K562 (cell line): Measurements from ENCODE around the gene MID1IP1. TPM values are rescaled to one million over a fixed set of nuclear protein-coding genes. Genes with fewer than 3 reads are reported as not detected.

Experiments
- ATAC-seq: fragments of 200-7000 bp; cut with Tn5 transposase; 3 replicates; pipeline ENCODE4 v1.9.1; 2020; ENCODE audit warnings: moderate library complexity
- BruUV-seq: library from RNA; stranded (reverse); fragments of 400-500 nt; replicated peaks from 2 replicates; lab custom pipeline; 2021; lab: Mats Ljungman, UMichigan
- CTCF ChIA-PET: fragments of 300-600 bp; formaldehyde crosslinking; extraction: SDS; loops from one replicate; lab custom pipeline; 2021; ENCODE audit warnings: low intra/inter-chr PET ratio; lab: Yijun Ruan, JAX
- POLR2A ChIA-PET: fragments of 300-600, 350-650 bp; sonication (Branson Sonifier 250); formaldehyde crosslinking; extraction: SDS; loops from one replicate; lab custom pipeline; 2021; ENCODE audit warnings: antibody characterized with exemption, inconsistent platforms; lab: Yijun Ruan, JAX
- DNase-seq, 4 experiments: peaks; one replicate each; pipeline versions ENCODE4 v3.0.0 to v3.0.0-alpha.2; 2011 to 2018; ENCODE audit warnings: low spot score in 3 of 4, mixed read lengths in 3 of 4; ENCODE audit errors: extremely low read depth in 1 of 4
- FAIRE-seq: peaks from 2 replicates; lab custom pipeline; 2011; peaks lifted over from hg19 to GRCh38; lab: Jason Lieb, UNC
- H2AFZ ChIP-seq: 2 replicates; pipeline ENCODE4 v1.6.0; 2011; ENCODE audit warnings: low read depth, low read length, control low read depth, inconsistent platforms
- H3K27ac ChIP-seq: fragments of 200-600 bp; 3 replicates; pipeline ENCODE4 v1.8.0; 2011; ENCODE audit warnings: low read depth, mild to moderate bottlenecking, control low read depth, inconsistent platforms, low read length, moderate library complexity, mixed read lengths; ENCODE audit errors: extremely low read depth
- H3K27me3 ChIP-seq, 2 experiments: fragments of 300-600 bp in 1 of 2; 2 replicates in 1 of 2; 3 replicates in 1 of 2; pipeline versions ENCODE4 v1.6.0 to v1.8.0; 2011; ENCODE audit warnings: inconsistent platforms in 2 of 2, low read length in 2 of 2, mild to moderate bottlenecking in 1 of 2, mixed read lengths in 1 of 2, moderate library complexity in 1 of 2; ENCODE audit not compliant: control insufficient read depth in 2 of 2, insufficient read depth in 2 of 2
- H3K36me3 ChIP-seq: fragments of 300-600 bp; 3 replicates; pipeline ENCODE4 v1.8.0; 2011; ENCODE audit warnings: mild to moderate bottlenecking, low read length, inconsistent platforms; ENCODE audit not compliant: control insufficient read depth, insufficient read depth
- H3K4me1 ChIP-seq, 2 experiments: fragments of 200-600 bp in 1 of 2; replicated peaks in 1 of 2; 2 replicates in 1 of 2; 3 replicates in 1 of 2; pipeline versions ENCODE4 v1.5.1 to v1.8.0; 2011; ENCODE audit warnings: inconsistent platforms in 2 of 2, low read length in 2 of 2, mild to moderate bottlenecking in 1 of 2, mixed read lengths in 1 of 2, moderate library complexity in 1 of 2; ENCODE audit not compliant: control insufficient read depth in 2 of 2, insufficient read depth in 2 of 2
- H3K4me2 ChIP-seq: 2 replicates; pipeline ENCODE4 v1.6.1; 2011; ENCODE audit warnings: low read length, control low read depth, inconsistent platforms, mixed read lengths; ENCODE audit not compliant: insufficient read depth
- H3K4me3 ChIP-seq: fragments of 200-600 bp; sonication (generic), shearing (Covaris generic); 2 replicates; pipeline ENCODE4 v1.5.1; 2016; ENCODE audit warnings: control low read depth, inconsistent platforms
- H3K79me2 ChIP-seq: fragments of 200-600 bp; 3 replicates; pipeline ENCODE4 v1.8.0; 2011; ENCODE audit warnings: low read length, inconsistent platforms; ENCODE audit not compliant: control insufficient read depth, insufficient read depth
- H3K9ac ChIP-seq, 2 experiments: 2 replicates each; pipeline versions ENCODE4 v1.6.0 to v1.6.1; 2011; ENCODE audit warnings: low read depth in 2 of 2, low read length in 2 of 2, control low read depth in 1 of 2, inconsistent platforms in 1 of 2, mild to moderate bottlenecking in 1 of 2, mixed read lengths in 1 of 2; ENCODE audit not compliant: insufficient read depth in 1 of 2
- H3K9me1 ChIP-seq: one replicate; pipeline ENCODE4 v1.6.0; 2011; ENCODE audit warnings: inconsistent platforms, mild to moderate bottlenecking, low read length, moderate library complexity; ENCODE audit not compliant: control insufficient read depth, insufficient read depth
- H3K9me3 ChIP-seq: replicated peaks from 2 replicates; pipeline ENCODE4 v1.5.1; 2011; ENCODE audit warnings: low read depth, low read length, inconsistent platforms; ENCODE audit not compliant: control insufficient read depth, insufficient read depth
- H4K20me1 ChIP-seq: replicated peaks from 2 replicates; pipeline ENCODE4 v1.6.1; 2011; ENCODE audit warnings: low read length, inconsistent platforms, mixed read lengths; ENCODE audit not compliant: control insufficient read depth, insufficient read depth
- AFF1 ChIP-seq, 2 experiments: fragments of 450-650 bp; IDR thresholded peaks; 2 replicates each; pipeline ENCODE4 v1.6.1; 2018; ENCODE audit warnings: mild to moderate bottlenecking in 2 of 2, low read depth in 1 of 2; ENCODE audit not compliant: partially characterized antibody in 2 of 2
- CHD1 ChIP-seq: fragments of 200-600 bp; sonication (generic); IDR thresholded peaks from one replicate; pipeline ENCODE4 v1.6.1; 2012; ENCODE audit warnings: mild to moderate bottlenecking, moderate library complexity, low read length, inconsistent platforms
- E2F3 ChIP-seq: fragments of 250-450 bp; sonication (Bioruptor Pico); IDR thresholded peaks from 2 replicates; pipeline ENCODE4 v1.4.0; 2020; ENCODE audit warnings: mild to moderate bottlenecking
- MYNN ChIP-seq, 2 experiments: sonication (generic); formaldehyde crosslinking in 1 of 2; IDR thresholded peaks; 2 replicates each; pipeline versions ENCODE4 v1.5.0 to v1.6.1; 2016 to 2020; ENCODE audit warnings: antibody characterized with exemption in 1 of 2, missing genetic modification reagents in 1 of 2
- RAD51 ChIP-seq: fragments of 450-650 bp; IDR thresholded peaks from 2 replicates; pipeline ENCODE4 v1.7.1; 2016; ENCODE audit warnings: low read depth, mild to moderate bottlenecking, borderline replicate concordance
- RB1 ChIP-seq: fragments of 450-650 bp; IDR thresholded peaks from 2 replicates; pipeline ENCODE4 v1.6.1; 2017; ENCODE audit warnings: low read depth, mild to moderate bottlenecking
- RBM15 ChIP-seq: fragments of 200-400 bp; formaldehyde crosslinking; IDR thresholded peaks from 2 replicates; pipeline ENCODE4 v1.6.1; 2018; ENCODE audit warnings: mild to moderate bottlenecking, low read length, moderate library complexity; ENCODE audit not compliant: insufficient read depth
- RBM25 ChIP-seq: fragments of 200-400 bp; formaldehyde crosslinking; IDR thresholded peaks from 2 replicates; pipeline ENCODE4 v1.6.1; 2018; ENCODE audit warnings: low read length, low read depth, moderate library complexity; ENCODE audit not compliant: severe bottlenecking
- STAG1 ChIP-seq: sonication (generic); formaldehyde crosslinking; IDR thresholded peaks from 2 replicates; pipeline ENCODE4 v1.5.0; 2020; ENCODE audit warnings: missing genetic modification reagents, borderline replicate concordance
- TEAD2 ChIP-seq: fragments of 450-650 bp; IDR thresholded peaks from 2 replicates; pipeline ENCODE4 v1.6.1; 2016; ENCODE audit warnings: missing genetic modification characterization, control low read depth, missing compliant biosample characterization
- ZBED1 ChIP-seq: IDR thresholded peaks from 2 replicates; pipeline ENCODE4 v1.6.1; 2014
- ZBTB9 ChIP-seq: fragments of 450-650 bp; formaldehyde crosslinking; IDR thresholded peaks from 2 replicates; pipeline ENCODE4 v1.4.0; 2020; ENCODE audit warnings: mild to moderate bottlenecking, moderate library complexity
- ZNF311 ChIP-seq: fragments of 250-450 bp; sonication (Bioruptor Pico); IDR thresholded peaks from 2 replicates; pipeline ENCODE4 v1.4.0; 2020; ENCODE audit warnings: mild to moderate bottlenecking, moderate library complexity
- ZNF384 ChIP-seq: IDR thresholded peaks from 2 replicates; pipeline ENCODE4 v1.6.1; 2012; ENCODE audit warnings: low read depth, low read length, improper control_type of control experiment
- ZNF518B ChIP-seq: fragments of 250-450 bp; sonication (Bioruptor Pico); IDR thresholded peaks from 2 replicates; pipeline ENCODE4 v1.5.0; 2021; ENCODE audit warnings: mild to moderate bottlenecking, moderate library complexity
- WGBS: fragments of 100-300 bp; shearing (Covaris generic); methylation state at CpG from one replicate; pipeline ENCODE4 v1.1.6; 2016; ENCODE audit warnings: low coverage, mixed read lengths; ENCODE audit not compliant: insufficient coverage; ENCODE audit errors: missing lambda C conversion rate; 5-methylcytosine and 5-hydroxymethylcytosine counted together
- in situ Hi-C: fragments of 300-500 bp; cut with MboI; formaldehyde crosslinking; loops from 4 replicates; pipeline ENCODE4 v1.15.0; 2018; ENCODE audit warnings: inconsistent platforms, mixed read lengths
- intact Hi-C: fragments of 100-400 bp; cut with micrococcal nuclease; formaldehyde crosslinking; loops from 2 replicates; pipeline ENCODE4 v1.14.2; 2022
- polyA plus RNA-seq, 8 experiments: library from polyadenylated mRNA; depleted of rRNA in 4 of 8; stranded (reverse) in 5 of 8; unstranded in 3 of 8; fragments of >200 nt; fragmentation: Nextera tagmentation in 2 of 8; fragmentation: Illumina TruSeq in 1 of 8; extraction: Ambion mirVana in 2 of 8; extraction: Trizol in 1 of 8; gene quantifications; 2 replicates each; pipeline versions ENCODE4 v1.2.1 to v1.2.3, GENCODE V29; 2011 to 2014; ENCODE audit warnings: inconsistent platforms in 1 of 8, missing spikeins in 1 of 8
- total RNA-seq, 7 experiments: library from RNA; depleted of rRNA in 6 of 7; stranded (reverse); fragments of >200 nt in 6 of 7; fragmentation: Illumina TruSeq in 2 of 7; extraction: Trizol in 2 of 7; gene quantifications; 2 replicates each; pipeline versions ENCODE4 v1.2.1 to v1.2.3, GENCODE V29; 2011 to 2021; ENCODE audit warnings: low replicate concordance in 1 of 7

The MID1IP1 gene
- total and polyA plus RNA-seq, 9 of the 15 experiments (the other 6 are each of a cell fraction or from before 2014, with no cell fraction given), result 0.51 to 102 (median 27.5) TPM

- no peak for DNase-seq
- no peak for FAIRE-seq
- no peaks in the 10 kb centered on the region for H3K36me3 ChIP-seq
- no peak overlapping the region for H3K4me2 ChIP-seq
- no peak overlapping the region for H2AFZ ChIP-seq
- POLR2A ChIA-PET, result interaction anchor here (1.0 kb wide), 1 partner anchor 9 kb away, joined by 3 read pairs; no protein-coding TSS in a partner anchor
- intact Hi-C loops (no loop called here), in situ Hi-C loops (no loop called here)
- no peaks in the 10 kb centered on the region for H4K20me1 ChIP-seq
- H3K79me2 ChIP-seq, result no peaks in the 10 kb centered on the region
- 18% methylated on average over 3 of the region's 3 CpGs for WGBS
- CTCF ChIA-PET, result no interaction called here
- no peaks in the 10 kb centered on the region; a peak in 1 of 5 replicates for H3K27me3 ChIP-seq
- ATAC-seq, result no peak
- no peaks in the 10 kb centered on the region for H3K9me1 ChIP-seq
- H3K27ac ChIP-seq, result no peak overlapping the region
- no peak overlapping the region for H3K9ac ChIP-seq
- no peaks in the 10 kb centered on the region for H3K9me3 ChIP-seq
- H3K4me3 ChIP-seq, result no peak overlapping the region
- BruUV-seq, result no TSS peak
- H3K4me1 ChIP-seq, result no peaks in the 10 kb centered on the region; a peak in 1 of 5 replicates
- no peak for TF ChIP-seq ZNF384
- TF ChIP-seq RBM25, result no peak
- no peak for TF ChIP-seq TEAD2 (tag)
- no peak for TF ChIP-seq ZNF518B (CRISPR knock-in tag)
- no peak for TF ChIP-seq AFF1 (IDR thresholded peaks at IDR 0.05; ENCODE audit: low read depth in 1 of 2, partially characterized antibody in 2 of 2)
- no peak for TF ChIP-seq ZBTB9 (CRISPR knock-in tag)
- TF ChIP-seq ZNF311, result no peak
- TF ChIP-seq RBM15, result no peak
- TF ChIP-seq RAD51, result no peak
- TF ChIP-seq CHD1, result no peak
- TF ChIP-seq STAG1 (CRISPR knock-in tag), result no peak
- TF ChIP-seq ZBED1, result no peak
- no peak for TF ChIP-seq E2F3
- no peak for TF ChIP-seq RB1
- TF ChIP-seq MYNN (IDR thresholded peaks at IDR 0.05), result no peak
- TF ChIP-seq MYNN (CRISPR knock-in tag; IDR thresholded peaks at IDR 0.05), result no peak
Measured at GRCh38 chrX:38854305-38854704, 53.0 kb downstream of the MID1IP1 start.
